ENCODE results near the gene SLC6A4. TPM values are rescaled to one million over a fixed set of nuclear protein-coding genes. Genes with fewer than 3 reads are reported as not detected.

The SLC6A4 gene
- total RNA-seq, 1 experiment from 2014 or later = 20.6 TPM

- DNase-seq = no peak
- H3K9me3 ChIP-seq = no peaks in the 10 kb centered on the region
- H3K36me3 Mint-ChIP-seq (ENCODE audit: insufficient read depth, unreplicated experiment) = peaks cover 25% of the 10 kb centered on the region
- ChIA-PET CTCF (interaction anchor here (1.0 kb wide), 1 partner anchor 17 kb away, joined by 3 read pairs; no protein-coding TSS in a partner anchor), POLR2A (interaction anchor here (0.6 kb wide), 1 partner anchor 1320 kb away, joined by 3 read pairs; no protein-coding TSS in a partner anchor)
- no peaks in the 10 kb centered on the region for H3K27me3 Mint-ChIP-seq (ENCODE audit: insufficient read depth, unreplicated experiment)
- H3K4me1 ChIP-seq = peaks cover 47% of the 10 kb centered on the region
- H3K4me3 ChIP-seq (ENCODE audit: low read depth, low read length) = no peak overlapping the region
- peak overlapping the region; percentile 83 for H3K27ac Mint-ChIP-seq (ENCODE audit: unreplicated experiment)
- no peaks in the 10 kb centered on the region; the same call in none of the 2 replicates for H3K36me3 ChIP-seq (ENCODE audit: control insufficient read depth, insufficient read depth, low read length)
- H3K4me3 Mint-ChIP-seq (ENCODE audit: unreplicated experiment) = no peak overlapping the region
- no TSS peak for BruUV-seq (replicated peaks)
- TF ChIP-seq, protein P1, sequence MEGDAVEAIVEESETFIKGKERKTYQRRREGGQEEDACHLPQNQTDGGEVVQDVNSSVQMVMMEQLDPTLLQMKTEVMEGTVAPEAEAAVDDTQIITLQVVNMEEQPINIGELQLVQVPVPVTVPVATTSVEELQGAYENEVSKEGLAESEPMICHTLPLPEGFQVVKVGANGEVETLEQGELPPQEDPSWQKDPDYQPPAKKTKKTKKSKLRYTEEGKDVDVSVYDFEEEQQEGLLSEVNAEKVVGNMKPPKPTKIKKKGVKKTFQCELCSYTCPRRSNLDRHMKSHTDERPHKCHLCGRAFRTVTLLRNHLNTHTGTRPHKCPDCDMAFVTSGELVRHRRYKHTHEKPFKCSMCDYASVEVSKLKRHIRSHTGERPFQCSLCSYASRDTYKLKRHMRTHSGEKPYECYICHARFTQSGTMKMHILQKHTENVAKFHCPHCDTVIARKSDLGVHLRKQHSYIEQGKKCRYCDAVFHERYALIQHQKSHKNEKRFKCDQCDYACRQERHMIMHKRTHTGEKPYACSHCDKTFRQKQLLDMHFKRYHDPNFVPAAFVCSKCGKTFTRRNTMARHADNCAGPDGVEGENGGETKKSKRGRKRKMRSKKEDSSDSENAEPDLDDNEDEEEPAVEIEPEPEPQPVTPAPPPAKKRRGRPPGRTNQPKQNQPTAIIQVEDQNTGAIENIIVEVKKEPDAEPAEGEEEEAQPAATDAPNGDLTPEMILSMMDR (IDR thresholded peaks at IDR 0.05; ENCODE audit: insufficient read depth in 1 of 2, low read depth in 1 of 2, low read length in 1 of 2, severe bottlenecking in 1 of 2, unreplicated experiment in 1 of 2) = no peak
- H3K27me3 ChIP-seq (replicated peaks; ENCODE audit: control insufficient read depth, insufficient read depth, low read length) = no peaks in the 10 kb centered on the region
- intact Hi-C loops (cut with micrococcal nuclease; ENCODE audit: unreplicated experiment) = no loop called here
- peaks cover 10% of the 10 kb centered on the region for H3K9me3 Mint-ChIP-seq (ENCODE audit: unreplicated experiment)
- H3K4me1 Mint-ChIP-seq (ENCODE audit: low read depth, unreplicated experiment) = peaks cover 43% of the 10 kb centered on the region
Observed at GRCh38 chr17:30219315-30219714, 16.2 kb downstream of the SLC6A4 start.

DNA sequence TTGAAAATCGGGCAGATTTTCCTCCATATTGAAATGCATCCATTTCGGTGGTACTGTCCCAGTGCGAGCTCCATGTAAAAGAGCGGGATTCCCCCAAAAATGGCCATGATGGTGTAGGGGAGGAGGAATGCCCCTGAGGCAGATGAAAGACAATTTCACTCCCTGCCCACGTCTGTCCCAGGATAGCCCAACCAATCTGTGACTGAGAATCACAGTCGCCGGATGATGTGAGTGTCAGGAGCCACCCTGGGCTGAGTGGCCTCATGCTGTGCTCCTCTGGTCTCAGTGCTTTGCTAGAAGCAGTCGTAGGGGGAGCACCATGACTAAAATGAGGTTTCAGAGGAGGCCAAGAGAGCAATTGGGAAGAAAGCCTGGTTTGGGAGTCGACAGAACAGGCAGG lies 16.7 kb downstream of the SLC6A4 start:
- Histone ChIP-seq H3K36me3 (ENCODE audit: control insufficient read depth, insufficient read depth, low read length) (no peaks in the 10 kb centered on the region; the same call in none of the 2 replicates), H3K4me1 (peaks cover 42% of the 10 kb centered on the region), H3K4me3 (ENCODE audit: low read depth, low read length) (no peak overlapping the region), H3K27me3 (replicated peaks; ENCODE audit: control insufficient read depth, insufficient read depth, low read length) (no peaks in the 10 kb centered on the region), H3K9me3 (no peaks in the 10 kb centered on the region)
- H3K27me3 Mint-ChIP-seq (ENCODE audit: insufficient read depth, unreplicated experiment) = no peaks in the 10 kb centered on the region
- no peak overlapping the region for H3K4me3 Mint-ChIP-seq (ENCODE audit: unreplicated experiment)
- TF ChIP-seq, protein P1 (IDR thresholded peaks at IDR 0.05; ENCODE audit: insufficient read depth in 1 of 2, low read depth in 1 of 2, low read length in 1 of 2, severe bottlenecking in 1 of 2, unreplicated experiment in 1 of 2) = no peak
- peak overlapping the region; percentile 83 for H3K27ac Mint-ChIP-seq (ENCODE audit: unreplicated experiment)
- peaks cover 40% of the 10 kb centered on the region for H3K4me1 Mint-ChIP-seq (ENCODE audit: low read depth, unreplicated experiment)
- POLR2A ChIA-PET = no interaction called here
- intact Hi-C loops (cut with micrococcal nuclease; ENCODE audit: unreplicated experiment) = no loop called here
- no peak for DNase-seq
- peaks cover 10% of the 10 kb centered on the region for H3K9me3 Mint-ChIP-seq (ENCODE audit: unreplicated experiment)
- CTCF ChIA-PET = interaction anchor here (0.7 kb wide), 1 partner anchor 24 kb away, joined by 3 read pairs; no protein-coding TSS in a partner anchor
- no TSS peak for BruUV-seq (replicated peaks)
- peaks cover 22% of the 10 kb centered on the region for H3K36me3 Mint-ChIP-seq (ENCODE audit: insufficient read depth, unreplicated experiment)

- H3K9me3 ChIP-seq = no peaks in the 10 kb centered on the region
- H3K36me3 ChIP-seq (ENCODE audit: control insufficient read depth, insufficient read depth, low read length) = no peaks in the 10 kb centered on the region; the same call in none of the 2 replicates
- CTCF ChIA-PET = interaction anchor here (0.7 kb wide), 1 partner anchor 23 kb away, joined by 3 read pairs; no protein-coding TSS in a partner anchor
- intact Hi-C loops (cut with micrococcal nuclease; ENCODE audit: unreplicated experiment) = no loop called here
- H3K27me3 ChIP-seq (replicated peaks; ENCODE audit: control insufficient read depth, insufficient read depth, low read length) = no peaks in the 10 kb centered on the region
- POLR2A ChIA-PET = interaction anchor here (0.6 kb wide), 1 partner anchor 18 kb away, joined by 3 read pairs; the partner anchor contains the start of gene SLC6A4
- Mint-ChIP-seq H3K27ac (ENCODE audit: unreplicated experiment) (no peak overlapping the region), H3K36me3 (ENCODE audit: insufficient read depth, unreplicated experiment) (peaks cover 22% of the 10 kb centered on the region), H3K4me3 (ENCODE audit: unreplicated experiment) (no peak overlapping the region), H3K9me3 (ENCODE audit: unreplicated experiment) (peaks cover 10% of the 10 kb centered on the region), H3K4me1 (ENCODE audit: low read depth, unreplicated experiment) (peaks cover 31% of the 10 kb centered on the region), H3K27me3 (ENCODE audit: insufficient read depth, unreplicated experiment) (no peaks in the 10 kb centered on the region)
- DNase-seq = no peak
- no peak overlapping the region for H3K4me3 ChIP-seq (ENCODE audit: low read depth, low read length)
- TF ChIP-seq, protein P1 (IDR thresholded peaks at IDR 0.05; ENCODE audit: insufficient read depth in 1 of 2, low read depth in 1 of 2, low read length in 1 of 2, severe bottlenecking in 1 of 2, unreplicated experiment in 1 of 2) = no peak
- peaks cover 31% of the 10 kb centered on the region for H3K4me1 ChIP-seq
- BruUV-seq (replicated peaks) = no TSS peak
Observed at GRCh38 chr17:30217746-30218245, 17.7 kb downstream of the SLC6A4 start.
